Liver (tissue), 9 donors: Measurements from ENCODE around the gene TTI1. TPM values are rescaled to one million over a fixed set of nuclear protein-coding genes. Genes with fewer than 3 reads are reported as not detected.
"Not testable (repeated sequence)": the region's sequence is repeated elsewhere in the genome, so short reads cannot be mapped to it uniquely, and the experiment has no call there.

Experiments
- DNase-seq: peaks from one replicate; pipeline ENCODE4 v3.0.0-alpha.2; 2017; ENCODE audit warnings: low spot score
- H3K27ac ChIP-seq, 2 donors: one replicate each; pipeline ENCODE4 v1.7.0; 2013; ENCODE audit warnings: inconsistent platforms in 2 of 2, low read length in 2 of 2, control low read depth in 1 of 2, low read depth in 1 of 2, mild to moderate bottlenecking in 1 of 2
- H3K27me3 ChIP-seq, 4 donors: one replicate each; pipeline versions ENCODE4 v1.6.1 to v1.7.0; 2013; ENCODE audit warnings: low read length in 3 of 4, inconsistent platforms in 1 of 4, mild to moderate bottlenecking in 1 of 4, moderate library complexity in 1 of 4; ENCODE audit not compliant: control insufficient read depth in 4 of 4, insufficient read depth in 4 of 4
- H3K36me3 ChIP-seq, 4 donors: one replicate each; pipeline versions ENCODE4 v1.6.1 to v1.7.0; 2013; ENCODE audit warnings: low read length in 3 of 4, mild to moderate bottlenecking in 3 of 4, low read depth in 1 of 4, moderate library complexity in 1 of 4; ENCODE audit not compliant: control insufficient read depth in 4 of 4, insufficient read depth in 3 of 4
- H3K4me1 ChIP-seq, 4 donors: one replicate each; pipeline versions ENCODE4 v1.6.1 to v1.7.0; 2013; ENCODE audit warnings: low read length in 3 of 4, mild to moderate bottlenecking in 3 of 4, moderate library complexity in 1 of 4; ENCODE audit not compliant: control insufficient read depth in 4 of 4, insufficient read depth in 4 of 4
- H3K4me3 ChIP-seq, 3 donors: one replicate each; pipeline versions ENCODE4 v1.6.1 to v1.7.0; 2013; ENCODE audit warnings: low read length in 3 of 3, control low read depth in 1 of 3, low read depth in 1 of 3, mild to moderate bottlenecking in 1 of 3
- H3K9ac ChIP-seq, 2 donors: one replicate each; pipeline ENCODE4 v1.7.0; 2013; ENCODE audit warnings: low read length in 2 of 2, mild to moderate bottlenecking in 2 of 2, moderate library complexity in 2 of 2, control low read depth in 1 of 2, low read depth in 1 of 2
- H3K9me3 ChIP-seq, 4 donors: one replicate each; pipeline versions ENCODE4 v1.6.1 to v1.7.0; 2013; ENCODE audit warnings: low read length in 3 of 4; ENCODE audit not compliant: control insufficient read depth in 4 of 4
- EGR1 ChIP-seq, 2 donors: IDR thresholded peaks; 2 replicates each; pipeline ENCODE4 v1.6.1; 2016 to 2018; ENCODE audit warnings: antibody characterized with exemption in 2 of 2, low read depth in 2 of 2
- FOXA1 ChIP-seq: IDR thresholded peaks from 2 replicates; pipeline ENCODE4 v1.6.1; 2016; ENCODE audit warnings: antibody characterized with exemption
- FOXA2 ChIP-seq: IDR thresholded peaks from 2 replicates; pipeline ENCODE4 v1.6.1; 2016; ENCODE audit warnings: antibody characterized with exemption
- HNF4A ChIP-seq, 2 donors: conservative IDR thresholded peaks; 2 replicates each; pipeline ENCODE4 v1.6.1; 2016; ENCODE audit warnings: antibody characterized with exemption in 2 of 2, mild to moderate bottlenecking in 2 of 2
- HNF4G ChIP-seq: IDR thresholded peaks from 2 replicates; pipeline ENCODE4 v1.6.1; 2016; ENCODE audit warnings: antibody characterized with exemption
- JUND ChIP-seq, 2 donors: IDR thresholded peaks; 2 replicates each; pipeline ENCODE4 v1.6.1; 2016; ENCODE audit warnings: antibody characterized with exemption in 2 of 2
- NR2F2 ChIP-seq: IDR thresholded peaks from 2 replicates; pipeline ENCODE4 v1.6.1; 2016; ENCODE audit warnings: antibody characterized with exemption
- RAD21 ChIP-seq, 2 donors: IDR thresholded peaks; 2 replicates each; pipeline ENCODE4 v1.6.1; 2016; ENCODE audit warnings: antibody characterized with exemption in 2 of 2, mild to moderate bottlenecking in 2 of 2
- RXRA ChIP-seq, 2 donors: IDR thresholded peaks; 2 replicates each; pipeline ENCODE4 v1.6.1; 2017 to 2018; ENCODE audit warnings: antibody characterized with exemption in 2 of 2, mild to moderate bottlenecking in 1 of 2
- SP1 ChIP-seq: IDR thresholded peaks from 2 replicates; pipeline ENCODE4 v1.6.1; 2018; ENCODE audit warnings: antibody characterized with exemption, mild to moderate bottlenecking
- TAF1 ChIP-seq: conservative IDR thresholded peaks from 2 replicates; pipeline ENCODE4 v1.6.1; 2016; ENCODE audit warnings: antibody characterized with exemption, mild to moderate bottlenecking
- YY1 ChIP-seq: IDR thresholded peaks from 2 replicates; pipeline ENCODE4 v1.6.1; 2016; ENCODE audit warnings: antibody characterized with exemption, mild to moderate bottlenecking
- WGBS: extraction: QIAGEN DNeasy Blood & Tissue Kit; methylation state at CpG from one replicate; pipeline ENCODE4 v1.1.7; 2013; 5-methylcytosine and 5-hydroxymethylcytosine counted together
- polyA plus RNA-seq, 2 donors: library from polyadenylated mRNA; stranded (reverse) in 1 of 2; unstranded in 1 of 2; fragments of 200-250 nt in 1 of 2; fragments of >200 nt in 1 of 2; fragmentation: Nextera tagmentation in 1 of 2; extraction: Ambion mirVana in 1 of 2; gene quantifications; one replicate each; pipeline versions ENCODE4 v1.2.1 to v1.2.3, GENCODE V29; 2013 to 2015
- total RNA-seq, 2 donors: library from RNA; depleted of rRNA; stranded (reverse); fragments of >200 nt; gene quantifications; one replicate each; pipeline ENCODE4 v1.2.3, GENCODE V29; 2014
- TF ChIP-seq, protein P1 (sequence below): IDR thresholded peaks from 2 replicates; pipeline ENCODE4 v1.6.1; 2016; ENCODE audit warnings: antibody characterized with exemption, mild to moderate bottlenecking
- TF ChIP-seq, protein P2 (sequence below): fragments of 150-350 bp; IDR thresholded peaks from 2 replicates; pipeline ENCODE4 v1.5.1; 2017; ENCODE audit warnings: improper control_type of control experiment, low read depth, low read length; ENCODE audit not compliant: missing input control
- TF ChIP-seq, protein P3 (sequence below): IDR thresholded peaks from 2 replicates; pipeline ENCODE4 v1.6.1; 2016; ENCODE audit warnings: antibody characterized with exemption
- TF ChIP-seq, protein P4 (sequence below): IDR thresholded peaks from 2 replicates; pipeline ENCODE4 v1.6.1; 2016; ENCODE audit warnings: antibody characterized with exemption
- donor health status: healthy.
- donor health status: healthy.
- donor health status: healthy.
- donor health status: healthy.
- donor health status: healthy.

The TTI1 gene
- total and polyA plus RNA-seq, 4 donors = 4.6 to 20.4 (median 11.3) TPM

DNA sequence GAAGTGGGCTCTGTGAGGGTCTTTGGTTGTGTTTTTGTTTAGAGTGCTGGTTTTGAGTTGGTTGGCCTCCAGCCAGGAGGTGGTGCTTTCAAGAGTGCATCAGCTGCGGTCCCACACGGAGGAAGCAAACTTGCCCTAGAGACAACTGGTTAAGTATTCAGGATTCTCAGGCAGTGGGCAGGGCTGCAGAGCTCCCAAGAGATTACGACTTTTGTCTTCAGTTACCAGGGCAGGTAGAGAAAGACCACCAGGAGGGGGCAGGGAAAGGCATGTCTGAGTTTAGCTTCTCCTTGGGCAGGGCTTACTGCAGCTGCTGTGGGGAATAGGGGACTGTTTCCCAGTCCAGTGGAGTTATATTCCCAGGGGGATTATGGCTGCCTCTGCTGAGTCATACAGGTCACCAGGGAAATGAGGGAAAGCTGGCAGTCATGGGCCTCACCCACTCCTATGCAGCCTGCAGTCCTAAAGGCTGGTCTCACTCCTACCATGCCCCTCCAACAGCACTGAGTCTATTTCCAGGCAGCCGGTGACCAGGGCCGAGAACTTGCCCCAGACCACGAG is 64.3 kb downstream of the TTI1 start:
- DNase-seq = no peak
- H3K9ac ChIP-seq = no peak overlapping the region
- 89% methylated on average over 6 of the region's 6 CpGs for WGBS
- H3K27ac ChIP-seq = no peak overlapping the region
- H3K9me3 ChIP-seq = no peaks in the 10 kb centered on the region
- no peaks in the 10 kb centered on the region for H3K36me3 ChIP-seq
- no peaks in the 10 kb centered on the region for H3K27me3 ChIP-seq
- no peaks in the 10 kb centered on the region for H3K4me1 ChIP-seq
- H3K4me3 ChIP-seq = no peak overlapping the region
- no peak for TF ChIP-seq SP1
- no peak for TF ChIP-seq YY1
- TF ChIP-seq, protein P1, sequence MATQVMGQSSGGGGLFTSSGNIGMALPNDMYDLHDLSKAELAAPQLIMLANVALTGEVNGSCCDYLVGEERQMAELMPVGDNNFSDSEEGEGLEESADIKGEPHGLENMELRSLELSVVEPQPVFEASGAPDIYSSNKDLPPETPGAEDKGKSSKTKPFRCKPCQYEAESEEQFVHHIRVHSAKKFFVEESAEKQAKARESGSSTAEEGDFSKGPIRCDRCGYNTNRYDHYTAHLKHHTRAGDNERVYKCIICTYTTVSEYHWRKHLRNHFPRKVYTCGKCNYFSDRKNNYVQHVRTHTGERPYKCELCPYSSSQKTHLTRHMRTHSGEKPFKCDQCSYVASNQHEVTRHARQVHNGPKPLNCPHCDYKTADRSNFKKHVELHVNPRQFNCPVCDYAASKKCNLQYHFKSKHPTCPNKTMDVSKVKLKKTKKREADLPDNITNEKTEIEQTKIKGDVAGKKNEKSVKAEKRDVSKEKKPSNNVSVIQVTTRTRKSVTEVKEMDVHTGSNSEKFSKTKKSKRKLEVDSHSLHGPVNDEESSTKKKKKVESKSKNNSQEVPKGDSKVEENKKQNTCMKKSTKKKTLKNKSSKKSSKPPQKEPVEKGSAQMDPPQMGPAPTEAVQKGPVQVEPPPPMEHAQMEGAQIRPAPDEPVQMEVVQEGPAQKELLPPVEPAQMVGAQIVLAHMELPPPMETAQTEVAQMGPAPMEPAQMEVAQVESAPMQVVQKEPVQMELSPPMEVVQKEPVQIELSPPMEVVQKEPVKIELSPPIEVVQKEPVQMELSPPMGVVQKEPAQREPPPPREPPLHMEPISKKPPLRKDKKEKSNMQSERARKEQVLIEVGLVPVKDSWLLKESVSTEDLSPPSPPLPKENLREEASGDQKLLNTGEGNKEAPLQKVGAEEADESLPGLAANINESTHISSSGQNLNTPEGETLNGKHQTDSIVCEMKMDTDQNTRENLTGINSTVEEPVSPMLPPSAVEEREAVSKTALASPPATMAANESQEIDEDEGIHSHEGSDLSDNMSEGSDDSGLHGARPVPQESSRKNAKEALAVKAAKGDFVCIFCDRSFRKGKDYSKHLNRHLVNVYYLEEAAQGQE = no peak
- TF ChIP-seq TAF1 = no peak
- no peak for TF ChIP-seq NR2F2

DNA sequence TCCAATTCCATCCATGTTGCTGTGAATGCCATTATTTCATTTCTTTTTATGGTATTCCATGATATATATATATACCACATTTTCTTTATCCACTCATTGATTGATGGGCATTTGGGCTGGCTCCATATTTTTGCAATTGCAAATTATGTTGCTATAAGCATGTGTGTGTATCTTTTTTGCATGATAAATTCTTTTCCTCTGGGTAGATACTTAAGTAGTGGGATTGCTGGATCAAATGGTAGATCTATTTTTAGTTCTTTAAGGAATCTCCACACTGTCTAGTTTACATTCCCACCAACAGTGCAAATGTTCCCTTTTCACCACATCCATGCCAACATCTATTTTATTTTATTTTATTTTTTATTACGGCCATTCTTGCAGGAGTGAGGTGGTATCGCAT is 69.8 kb downstream of the TTI1 start:
- not testable (repeated sequence) for H3K4me3 ChIP-seq, H3K36me3 ChIP-seq, H3K9ac ChIP-seq, H3K4me1 ChIP-seq, H3K9me3 ChIP-seq, DNase-seq, H3K27ac ChIP-seq, H3K27me3 ChIP-seq
- WGBS = over 99% methylated on average over 2 of the region's 2 CpGs

DNA sequence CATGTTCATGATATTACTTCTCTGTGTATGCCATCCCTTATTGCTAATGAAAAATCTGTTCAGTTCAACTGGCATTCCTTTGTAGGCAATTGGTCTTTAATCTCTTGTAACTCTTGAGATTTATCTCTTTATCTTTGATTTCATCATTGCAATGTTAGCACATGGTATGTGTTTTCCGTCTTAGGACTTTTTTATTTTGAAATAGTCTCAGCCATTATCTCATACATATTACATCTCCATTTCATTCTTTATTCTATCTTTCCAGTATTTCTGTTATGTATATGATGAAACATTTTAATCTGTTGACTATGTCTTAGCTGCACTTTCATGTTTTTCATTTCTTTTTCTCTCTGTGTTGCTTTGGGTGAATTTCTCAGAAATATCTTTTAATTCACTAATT is 72.2 kb downstream of the TTI1 start:
- Histone ChIP-seq H3K4me1 (no peaks in the 10 kb centered on the region), H3K9me3 (no peaks in the 10 kb centered on the region), H3K36me3 (no peaks in the 10 kb centered on the region), H3K27ac (no peak overlapping the region), H3K27me3 (no peaks in the 10 kb centered on the region), H3K4me3 (no peak overlapping the region), H3K9ac (no peak overlapping the region)
- WGBS = 49% methylated on average over 1 of the region's 1 CpG
- no peak for TF ChIP-seq JUND (IDR thresholded peaks at IDR 0.05)
- no peak for TF ChIP-seq FOXA2
- TF ChIP-seq, protein P1 = no peak
- no peak for TF ChIP-seq SP1
- TF ChIP-seq, protein P2, sequence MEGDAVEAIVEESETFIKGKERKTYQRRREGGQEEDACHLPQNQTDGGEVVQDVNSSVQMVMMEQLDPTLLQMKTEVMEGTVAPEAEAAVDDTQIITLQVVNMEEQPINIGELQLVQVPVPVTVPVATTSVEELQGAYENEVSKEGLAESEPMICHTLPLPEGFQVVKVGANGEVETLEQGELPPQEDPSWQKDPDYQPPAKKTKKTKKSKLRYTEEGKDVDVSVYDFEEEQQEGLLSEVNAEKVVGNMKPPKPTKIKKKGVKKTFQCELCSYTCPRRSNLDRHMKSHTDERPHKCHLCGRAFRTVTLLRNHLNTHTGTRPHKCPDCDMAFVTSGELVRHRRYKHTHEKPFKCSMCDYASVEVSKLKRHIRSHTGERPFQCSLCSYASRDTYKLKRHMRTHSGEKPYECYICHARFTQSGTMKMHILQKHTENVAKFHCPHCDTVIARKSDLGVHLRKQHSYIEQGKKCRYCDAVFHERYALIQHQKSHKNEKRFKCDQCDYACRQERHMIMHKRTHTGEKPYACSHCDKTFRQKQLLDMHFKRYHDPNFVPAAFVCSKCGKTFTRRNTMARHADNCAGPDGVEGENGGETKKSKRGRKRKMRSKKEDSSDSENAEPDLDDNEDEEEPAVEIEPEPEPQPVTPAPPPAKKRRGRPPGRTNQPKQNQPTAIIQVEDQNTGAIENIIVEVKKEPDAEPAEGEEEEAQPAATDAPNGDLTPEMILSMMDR = no peak
- no peak for TF ChIP-seq EGR1 (IDR thresholded peaks at IDR 0.05; ENCODE audit: low read depth in 2 of 2)
- TF ChIP-seq HNF4A (conservative IDR thresholded peaks at IDR 0.05) = no peak
- TF ChIP-seq YY1 = no peak
- no peak for TF ChIP-seq TAF1
- TF ChIP-seq, protein P3, sequence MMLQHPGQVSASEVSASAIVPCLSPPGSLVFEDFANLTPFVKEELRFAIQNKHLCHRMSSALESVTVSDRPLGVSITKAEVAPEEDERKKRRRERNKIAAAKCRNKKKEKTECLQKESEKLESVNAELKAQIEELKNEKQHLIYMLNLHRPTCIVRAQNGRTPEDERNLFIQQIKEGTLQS = no peak
- TF ChIP-seq FOXA1 = no peak
- no peak for TF ChIP-seq RAD21 (IDR thresholded peaks at IDR 0.05)
- TF ChIP-seq RXRA (IDR thresholded peaks at IDR 0.05) = no peak
- TF ChIP-seq, protein P4, sequence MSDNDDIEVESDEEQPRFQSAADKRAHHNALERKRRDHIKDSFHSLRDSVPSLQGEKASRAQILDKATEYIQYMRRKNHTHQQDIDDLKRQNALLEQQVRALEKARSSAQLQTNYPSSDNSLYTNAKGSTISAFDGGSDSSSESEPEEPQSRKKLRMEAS = no peak
- TF ChIP-seq NR2F2 = no peak
- TF ChIP-seq HNF4G = no peak
- no peak for DNase-seq
